Suppressor macrophage treated with lipopolysaccharide for 4 hours (primary cell): ENCODE results near the gene HBQ1.
A peak's percentile ranks its signal among the peaks of the same experiment; 100 is the strongest.
"Not testable (repeated sequence)": the region's sequence is repeated elsewhere in the genome, so short reads cannot be mapped to it uniquely, and the experiment has no call there.

Experiments
- DNase-seq: peaks from one replicate; pipeline ENCODE4 v3.0.0-alpha.2; 2020

The HBQ1 gene

GRCh38 chr16:180101-180675, at the start of gene HBQ1:
HBQ1 (plus strand) TSS chr16:180459; CDS start chr16:180487, 28 bp downstream.
- peak; percentile 45 for DNase-seq

- no peak for DNase-seq
These were observed 49.6 kb upstream of the HBQ1 start for GRCh38 chr16:130533-131173.

GRCh38 chr16:132120-132519, 48.1 kb upstream of the HBQ1 start:
- DNase-seq = no peak

- no peak for DNase-seq
These were observed 46.5 kb upstream of the HBQ1 start for GRCh38 chr16:133716-134115.

GRCh38 chr16:138049-138417, 42.2 kb upstream of the HBQ1 start:
- DNase-seq = peak; percentile 7

GRCh38 chr16:140175-140857, 39.9 kb upstream of the HBQ1 start:
- no peak for DNase-seq

- DNase-seq = no peak
These were observed 37.8 kb upstream of the HBQ1 start for GRCh38 chr16:142405-142967.

GRCh38 chr16:143047-143446, 37.2 kb upstream of the HBQ1 start:
- no peak for DNase-seq

GRCh38 chr16:143456-143855, 36.8 kb upstream of the HBQ1 start:
- DNase-seq = no peak

GRCh38 chr16:144797-145252, 35.4 kb upstream of the HBQ1 start:
- no peak for DNase-seq

GRCh38 chr16:146646-147045, 33.6 kb upstream of the HBQ1 start:
- DNase-seq = no peak

- no peak for DNase-seq
These were observed 31.1 kb upstream of the HBQ1 start for GRCh38 chr16:149024-149660.

GRCh38 chr16:152141-153128, 27.8 kb upstream of the HBQ1 start, which contains the start of gene HBZ:
HBZ (plus strand) TSS chr16:152644; CDS start chr16:152910, 266 bp downstream.
- no peak for DNase-seq

GRCh38 chr16:153129-153521, 27.1 kb upstream of the HBQ1 start:
- not testable (repeated sequence) for DNase-seq

GRCh38 chr16:153550-154216, 26.6 kb upstream of the HBQ1 start:
- not testable (repeated sequence) for DNase-seq

GRCh38 chr16:154217-155030, 25.8 kb upstream of the HBQ1 start:
- no peak for DNase-seq

GRCh38 chr16:155031-155398, 25.2 kb upstream of the HBQ1 start:
- no peak for DNase-seq

GRCh38 chr16:159136-159849, 21.0 kb upstream of the HBQ1 start:
- no peak for DNase-seq

GRCh38 chr16:160242-160641, 20.0 kb upstream of the HBQ1 start:
- not testable (repeated sequence) for DNase-seq

- no peak for DNase-seq
These were observed 19.5 kb upstream of the HBQ1 start for GRCh38 chr16:160691-161190.
